OCI-LY3 (cell line): Measurements from ENCODE around the gene ARHGAP26.

Source experiments
- H2AFZ ChIP-seq: fragments of 200-600, 300-600 bp; shearing (Covaris generic); 2 replicates; pipeline ENCODE4 v1.6.0; 2014; ENCODE audit warnings: antibody characterized with exemption, low read depth, low read length
- H3K27ac ChIP-seq: fragments of 200-600, 300-600 bp; sonication (generic); 2 replicates; pipeline ENCODE4 v1.5.1; 2014; ENCODE audit warnings: mild to moderate bottlenecking, low read length, moderate library complexity, mixed read lengths
- H3K27me3 ChIP-seq: fragments of 200-600, 300-600 bp; sonication (generic); 2 replicates; pipeline ENCODE4 v1.6.1; 2014; ENCODE audit warnings: low read depth, low read length, mixed read lengths
- H3K36me3 ChIP-seq: fragments of 200-600, 300-600 bp; sonication (generic); replicated peaks from 2 replicates; pipeline ENCODE3; 2014; ENCODE audit warnings: low read depth, low read length, mixed read lengths
- H3K4me1 ChIP-seq: fragments of 300-600, 200-600 bp; sonication (generic); 2 replicates; pipeline ENCODE4 v1.6.1; 2014; ENCODE audit warnings: low read length, mixed read lengths
- H3K4me2 ChIP-seq: fragments of 200-600, 300-600 bp; sonication (generic); 2 replicates; pipeline ENCODE4 v1.6.1; 2014; ENCODE audit warnings: low read length, mixed read lengths
- H3K4me3 ChIP-seq: fragments of 300-600, 200-600 bp; sonication (generic); 2 replicates; pipeline ENCODE4 v1.5.1; 2014; ENCODE audit warnings: antibody characterized with exemption, mild to moderate bottlenecking, low read length, moderate library complexity
- H3K79me2 ChIP-seq: fragments of 300-600, 200-600 bp; shearing (Covaris generic); 2 replicates; pipeline ENCODE4 v1.6.1; 2014; ENCODE audit warnings: mild to moderate bottlenecking, low read length, mixed read lengths
- H3K9ac ChIP-seq: fragments of 300-600, 200-600 bp; shearing (Covaris generic); 2 replicates; pipeline ENCODE4 v1.6.0; 2014; ENCODE audit warnings: mild to moderate bottlenecking, low read length, moderate library complexity
- H3K9me3 ChIP-seq: fragments of 200-600, 300-600 bp; shearing (Covaris generic); 2 replicates; pipeline ENCODE4 v1.6.1; 2014; ENCODE audit warnings: low read length, mixed read lengths; ENCODE audit not compliant: insufficient read depth
- H4K20me1 ChIP-seq: fragments of 200-600, 300-600 bp; sonication (generic); 2 replicates; pipeline ENCODE4 v1.6.1; 2016; ENCODE audit warnings: low read length, mixed read lengths; ENCODE audit not compliant: insufficient read depth
- EZH2phosphoT487 ChIP-seq: fragments of 200-600 bp; shearing (Covaris generic); IDR thresholded peaks from 2 replicates; pipeline ENCODE4 v1.6.1; 2018; ENCODE audit warnings: antibody characterized with exemption, mixed run types, low read depth
- TF ChIP-seq, protein P1 (sequence below): fragments of 200-600, 300-600 bp; sonication (generic); IDR thresholded peaks from 2 replicates; pipeline ENCODE4 v1.5.1; 2014; ENCODE audit warnings: antibody characterized with exemption, low read length, low read depth

Gene ARHGAP26

DNA sequence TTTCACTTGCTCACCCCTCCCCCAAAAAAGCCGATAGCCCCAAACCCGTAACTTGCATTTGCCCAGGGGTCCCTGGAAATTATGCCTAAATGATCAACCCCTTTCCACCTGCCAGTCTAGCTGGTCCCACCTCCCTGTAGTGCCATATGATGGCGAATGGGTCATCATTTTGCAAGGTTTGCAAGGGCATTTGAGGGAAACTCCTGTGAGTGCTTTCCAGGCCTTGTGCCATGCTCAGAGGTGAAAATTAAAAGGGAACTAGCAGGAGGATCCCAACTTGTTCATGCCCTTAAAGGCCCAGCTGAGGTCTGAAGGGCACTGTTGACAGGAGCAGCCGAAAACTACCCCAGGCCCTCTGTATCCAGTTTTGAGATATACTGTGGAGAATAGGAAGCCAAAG, 440.4 kb downstream of the ARHGAP26 start:
- no peak for TF ChIP-seq EZH2phosphoT487
- TF ChIP-seq, protein P1, sequence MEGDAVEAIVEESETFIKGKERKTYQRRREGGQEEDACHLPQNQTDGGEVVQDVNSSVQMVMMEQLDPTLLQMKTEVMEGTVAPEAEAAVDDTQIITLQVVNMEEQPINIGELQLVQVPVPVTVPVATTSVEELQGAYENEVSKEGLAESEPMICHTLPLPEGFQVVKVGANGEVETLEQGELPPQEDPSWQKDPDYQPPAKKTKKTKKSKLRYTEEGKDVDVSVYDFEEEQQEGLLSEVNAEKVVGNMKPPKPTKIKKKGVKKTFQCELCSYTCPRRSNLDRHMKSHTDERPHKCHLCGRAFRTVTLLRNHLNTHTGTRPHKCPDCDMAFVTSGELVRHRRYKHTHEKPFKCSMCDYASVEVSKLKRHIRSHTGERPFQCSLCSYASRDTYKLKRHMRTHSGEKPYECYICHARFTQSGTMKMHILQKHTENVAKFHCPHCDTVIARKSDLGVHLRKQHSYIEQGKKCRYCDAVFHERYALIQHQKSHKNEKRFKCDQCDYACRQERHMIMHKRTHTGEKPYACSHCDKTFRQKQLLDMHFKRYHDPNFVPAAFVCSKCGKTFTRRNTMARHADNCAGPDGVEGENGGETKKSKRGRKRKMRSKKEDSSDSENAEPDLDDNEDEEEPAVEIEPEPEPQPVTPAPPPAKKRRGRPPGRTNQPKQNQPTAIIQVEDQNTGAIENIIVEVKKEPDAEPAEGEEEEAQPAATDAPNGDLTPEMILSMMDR: no peak
- no peaks in the 10 kb centered on the region for H3K9me3 ChIP-seq
- no peak overlapping the region for H3K9ac ChIP-seq
- no peak overlapping the region for H3K4me3 ChIP-seq
- no peaks in the 10 kb centered on the region for H3K27me3 ChIP-seq
- no peaks in the 10 kb centered on the region for H3K36me3 ChIP-seq
- H3K4me2 ChIP-seq: no peak overlapping the region
- no peak overlapping the region for H3K27ac ChIP-seq
- H3K79me2 ChIP-seq: no peaks in the 10 kb centered on the region
- H4K20me1 ChIP-seq: no peaks in the 10 kb centered on the region
- no peak overlapping the region for H2AFZ ChIP-seq
- peaks cover 76% of the 10 kb centered on the region for H3K4me1 ChIP-seq

DNA sequence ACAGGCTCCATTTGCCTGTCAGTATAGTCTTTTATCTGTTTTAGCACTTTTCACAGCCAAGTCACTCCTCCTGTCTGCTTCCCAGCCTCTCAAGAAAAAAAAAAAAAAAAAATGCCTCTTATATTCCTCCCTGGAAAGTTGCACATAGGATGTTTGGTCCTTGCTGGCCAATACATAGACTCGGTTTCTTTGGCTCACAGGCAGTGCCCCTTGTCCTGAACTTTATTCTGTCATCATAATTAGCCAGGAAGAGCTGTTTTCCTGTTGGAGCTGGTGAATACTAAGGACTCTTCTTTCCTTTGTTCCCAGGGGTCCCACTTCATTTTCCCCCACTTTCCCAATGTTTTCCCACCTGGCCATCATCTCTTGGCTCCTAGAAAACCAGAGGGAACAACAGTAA, 442.1 kb downstream of the ARHGAP26 start:
- Histone ChIP-seq H3K36me3 (no peaks in the 10 kb centered on the region), H3K27ac (no peak overlapping the region), H3K79me2 (no peaks in the 10 kb centered on the region), H3K27me3 (no peaks in the 10 kb centered on the region), H3K9me3 (no peaks in the 10 kb centered on the region), H3K4me2 (no peak overlapping the region), H3K4me1 (peaks cover 76% of the 10 kb centered on the region), H4K20me1 (no peaks in the 10 kb centered on the region), H3K9ac (no peak overlapping the region; the same call in 1 of the 2 replicates), H3K4me3 (no peak overlapping the region), H2AFZ (no peak overlapping the region)
- TF ChIP-seq, protein P1: no peak
- no peak for TF ChIP-seq EZH2phosphoT487

GRCh38 chr5:143213231-143213850, 443.2 kb downstream of the ARHGAP26 start:
- H3K27ac ChIP-seq: peak overlapping the region; percentile 95
- peak overlapping the region; percentile 73 for H3K4me2 ChIP-seq
- no peaks in the 10 kb centered on the region for H3K27me3 ChIP-seq
- H4K20me1 ChIP-seq: no peaks in the 10 kb centered on the region
- H3K9me3 ChIP-seq: no peaks in the 10 kb centered on the region
- 0 out of 2 replicates have a peak overlapping the region, but pooled peaks have one; percentile 12 for H2AFZ ChIP-seq
- peak overlapping the region; percentile 33 for H3K4me3 ChIP-seq
- H3K36me3 ChIP-seq: no peaks in the 10 kb centered on the region
- no peaks in the 10 kb centered on the region for H3K79me2 ChIP-seq
- peak overlapping the region; percentile 73 for H3K9ac ChIP-seq
- peaks cover 76% of the 10 kb centered on the region for H3K4me1 ChIP-seq
- TF ChIP-seq, protein P1: no peak; the same call in 1 of the 2 replicates
- TF ChIP-seq EZH2phosphoT487: no peak

- Histone ChIP-seq H3K9me3 (no peaks in the 10 kb centered on the region), H3K27ac (peak overlapping the region; percentile 95), H3K4me2 (peak overlapping the region; percentile 73), H3K79me2 (no peaks in the 10 kb centered on the region), H3K9ac (peak overlapping the region; percentile 73), H3K4me1 (peaks cover 76% of the 10 kb centered on the region), H4K20me1 (no peaks in the 10 kb centered on the region), H3K36me3 (no peaks in the 10 kb centered on the region), H2AFZ (0 out of 2 replicates have a peak overlapping the region, but pooled peaks have one; percentile 12), H3K27me3 (no peaks in the 10 kb centered on the region), H3K4me3 (peak overlapping the region; percentile 42)
- TF ChIP-seq, protein P1: peak; percentile 47; the same call in 1 of the 2 replicates
- TF ChIP-seq EZH2phosphoT487: no peak
Measured at GRCh38 chr5:143213851-143214363, 443.7 kb downstream of the ARHGAP26 start.
